ENCODE results near the gene TECR.

- no peak for TF ChIP-seq CTCF (IDR thresholded peaks at IDR 0.05)
- TF ChIP-seq POLR2A (IDR thresholded peaks at IDR 0.05), result no peak
- TF ChIP-seq POLR2AphosphoS5 (IDR thresholded peaks at IDR 0.05), result no peak
- no peak for TF ChIP-seq EP300 (IDR thresholded peaks at IDR 0.05)
These were observed 41.8 kb upstream of the TECR start for GRCh38 chr19:14487370-14488125.
